Aorta (tissue), 5 donors: ENCODE results near the gene NEURL3. TPM values are rescaled to one million over a fixed set of nuclear protein-coding genes. Genes with fewer than 3 reads are reported as not detected.

Source experiments
- ATAC-seq: fragments of 200-7000 bp; cut with Tn5 transposase; one replicate; pipeline ENCODE4 v1.9.1; 2022; ENCODE audit warnings: moderate library complexity; ENCODE audit not compliant: low FRiP score
- DNase-seq, 2 donors: peaks; one replicate each; pipeline ENCODE4 v3.0.0-alpha.2; 2020
- H3K27ac ChIP-seq, 2 donors: one replicate each; pipeline ENCODE4 v1.5.1; 2013; ENCODE audit warnings: low read length in 2 of 2, mild to moderate bottlenecking in 2 of 2, moderate library complexity in 2 of 2, control low read depth in 1 of 2, inconsistent platforms in 1 of 2, low read depth in 1 of 2
- H3K27me3 ChIP-seq, 2 donors: one replicate each; pipeline ENCODE4 v1.6.1; 2013; ENCODE audit warnings: control low read depth in 1 of 2, low read length in 1 of 2, mild to moderate bottlenecking in 1 of 2, moderate library complexity in 1 of 2; ENCODE audit not compliant: insufficient read depth in 2 of 2, control insufficient read depth in 1 of 2
- H3K36me3 ChIP-seq, 2 donors: one replicate each; pipeline ENCODE4 v1.6.1; 2013; ENCODE audit warnings: control low read depth in 1 of 2, low read length in 1 of 2, mild to moderate bottlenecking in 1 of 2; ENCODE audit not compliant: insufficient read depth in 2 of 2, control insufficient read depth in 1 of 2
- H3K4me1 ChIP-seq, 2 donors: one replicate each; pipeline ENCODE4 v1.6.1; 2013; ENCODE audit warnings: low read length in 2 of 2, control low read depth in 1 of 2, mild to moderate bottlenecking in 1 of 2, moderate library complexity in 1 of 2; ENCODE audit not compliant: insufficient read depth in 2 of 2, control insufficient read depth in 1 of 2
- H3K4me3 ChIP-seq, 2 donors: one replicate each; pipeline ENCODE4 v1.5.1; 2013; ENCODE audit warnings: low read length in 2 of 2, control low read depth in 1 of 2, mild to moderate bottlenecking in 1 of 2
- H3K9me3 ChIP-seq: one replicate; pipeline ENCODE4 v1.6.1; 2013; ENCODE audit warnings: mild to moderate bottlenecking, low read length; ENCODE audit not compliant: control insufficient read depth
- WGBS, 2 donors: extraction: QIAGEN DNeasy Blood & Tissue Kit; methylation state at CpG; one replicate each; pipeline ENCODE4 v1.1.7; 2013; 5-methylcytosine and 5-hydroxymethylcytosine counted together
- intact Hi-C, 2 donors: fragments of 100-400 bp; cut with DNase I; formaldehyde crosslinking; loops; one replicate each; pipeline versions ENCODE4 v1.14.2 to v1.15.0; 2022
- polyA plus RNA-seq, 2 donors: library from polyadenylated mRNA; stranded (reverse); fragments of 200-250 nt; gene quantifications; one replicate each; pipeline ENCODE4 v1.2.3, GENCODE V29; 2013
- total RNA-seq, 2 donors: library from RNA; stranded (reverse); fragmentation: NEBNext Ultra II Directional; extraction: Animal tissue kit (Norgen Biotek cat#: 25700); gene quantifications; one replicate each; pipeline ENCODE4 v1.2.1, GENCODE V29; 2021
- donor health status: healthy with polysubstance abuse.
- donor health status: Bipolar disorder and iron deficiency.
- donor health status: DM: no; HTN: no; CAD: no.
- donor health status: DM: no; HTN: no; CAD: no.
- donor health status: DM: yes; HTN: yes; CAD: no.

NEURL3 gene
- total and polyA plus RNA-seq, 4 donors, result 0.33 to 0.75 TPM; not detected in 2

- H3K4me1 ChIP-seq, result no peaks in the 10 kb centered on the region
- no peaks in the 10 kb centered on the region for H3K27me3 ChIP-seq
- no peak for ATAC-seq
- no peak overlapping the region for H3K27ac ChIP-seq
- DNase-seq, result peak in 1 of 2 donors; percentile 9
- intact Hi-C loops, result no loop called here
- H3K4me3 ChIP-seq, result no peak overlapping the region
- H3K9me3 ChIP-seq, result no peaks in the 10 kb centered on the region
- H3K36me3 ChIP-seq, result no peaks in the 10 kb centered on the region
- 86% methylated on average over 4 of the region's 4 CpGs for WGBS, 2 donors
Observed at GRCh38 chr2:96520231-96520630, 15.1 kb upstream of the NEURL3 start.

GRCh38 chr2:96517079-96517478 is 11.9 kb upstream of the NEURL3 start:
- H3K27ac ChIP-seq, result no peak overlapping the region
- DNase-seq, result no peak
- intact Hi-C loops, result no loop called here
- 87 to 94% methylated on average over 1 of the region's 1 CpG for WGBS, 2 donors
- no peaks in the 10 kb centered on the region for H3K27me3 ChIP-seq
- H3K9me3 ChIP-seq, result no peaks in the 10 kb centered on the region
- H3K4me3 ChIP-seq, result no peak overlapping the region
- no peaks in the 10 kb centered on the region for H3K36me3 ChIP-seq
- no peaks in the 10 kb centered on the region for H3K4me1 ChIP-seq
- ATAC-seq, result no peak

GRCh38 chr2:96514521-96514920 is 9.4 kb upstream of the NEURL3 start:
- H3K27ac ChIP-seq, result no peak overlapping the region
- WGBS, 2 donors, result 90 to 93% methylated on average over 6 of the region's 6 CpGs
- ATAC-seq (no peak), DNase-seq (no peak)
- no peak overlapping the region for H3K4me3 ChIP-seq
- no peaks in the 10 kb centered on the region for H3K4me1 ChIP-seq
- no peaks in the 10 kb centered on the region for H3K36me3 ChIP-seq
- intact Hi-C loops, result no loop called here
- no peaks in the 10 kb centered on the region for H3K9me3 ChIP-seq
- no peaks in the 10 kb centered on the region for H3K27me3 ChIP-seq

- ATAC-seq (no peak), DNase-seq (no peak)
- H3K9me3 ChIP-seq, result no peaks in the 10 kb centered on the region
- H3K4me3 ChIP-seq, result no peak overlapping the region
- no peaks in the 10 kb centered on the region for H3K4me1 ChIP-seq
- no peaks in the 10 kb centered on the region for H3K36me3 ChIP-seq
- H3K27ac ChIP-seq, result no peak overlapping the region
- 80 to 92% methylated on average over 2 to 4 of the region's 4 CpGs for WGBS, 2 donors
- H3K27me3 ChIP-seq, result no peaks in the 10 kb centered on the region
- intact Hi-C loops, result no loop called here
Observed at GRCh38 chr2:96512341-96512740, 7.2 kb upstream of the NEURL3 start.

- WGBS, 2 donors, result 91 to 92% methylated on average over 4 of the region's 4 CpGs
- Histone ChIP-seq H3K4me1 (no peaks in the 10 kb centered on the region), H3K27ac (no peak overlapping the region), H3K36me3 (no peaks in the 10 kb centered on the region), H3K4me3 (no peak overlapping the region), H3K9me3 (no peaks in the 10 kb centered on the region), H3K27me3 (no peaks in the 10 kb centered on the region)
- DNase-seq, result no peak
- intact Hi-C loops, result no loop called here
- ATAC-seq, result no peak
Observed at GRCh38 chr2:96511851-96512250, 6.7 kb upstream of the NEURL3 start.

GRCh38 chr2:96510931-96511595 is 5.9 kb upstream of the NEURL3 start:
- 83 to 85% methylated on average over 6 of the region's 6 CpGs for WGBS, 2 donors
- intact Hi-C loops, result no loop called here
- no peak overlapping the region for H3K27ac ChIP-seq

GRCh38 chr2:96509847-96510230 is 4.7 kb upstream of the NEURL3 start:
- 49 to 50% methylated on average over 10 to 11 of the region's 11 CpGs for WGBS, 2 donors
- no peak for DNase-seq

More at GRCh38 chr2:96510931-96511595, 5.9 kb upstream of the NEURL3 start:
- no peaks in the 10 kb centered on the region for H3K27me3 ChIP-seq
- H3K9me3 ChIP-seq, result no peaks in the 10 kb centered on the region
- ATAC-seq (no peak), DNase-seq (no peak)
- no peaks in the 10 kb centered on the region for H3K36me3 ChIP-seq
- H3K4me3 ChIP-seq, result no peak overlapping the region
- H3K4me1 ChIP-seq, result no peaks in the 10 kb centered on the region

GRCh38 chr2:96509114-96509846 is 4.1 kb upstream of the NEURL3 start:
- Histone ChIP-seq H3K4me3 (no peak overlapping the region), H3K36me3 (no peaks in the 10 kb centered on the region), H3K4me1 (no peaks in the 10 kb centered on the region), H3K9me3 (no peaks in the 10 kb centered on the region), H3K27ac (no peak overlapping the region), H3K27me3 (no peaks in the 10 kb centered on the region)
- 14 to 16% methylated on average over 32 of the region's 32 CpGs for WGBS, 2 donors
- DNase-seq (peak; percentile 91 to 97), ATAC-seq (peak; percentile 94)
- intact Hi-C loops, result loop anchor here (1.0 to 10.0 kb wide), 9 partner anchors 38 to 514 kb away; partner anchors contain the start of genes SNRNP200 (in 2 of the 2), ANKRD36C (in 1 of the 2), ASTL (in 1 of the 2) and DUSP2 (in 1 of the 2)

More at GRCh38 chr2:96509847-96510230, 4.7 kb upstream of the NEURL3 start:
- no peak overlapping the region for H3K27ac ChIP-seq
- ATAC-seq, result no peak
- no peak overlapping the region for H3K4me3 ChIP-seq
- H3K27me3 ChIP-seq, result no peaks in the 10 kb centered on the region
- H3K36me3 ChIP-seq, result no peaks in the 10 kb centered on the region
- H3K4me1 ChIP-seq, result no peaks in the 10 kb centered on the region
- intact Hi-C loops, result loop anchor here (1.0 to 10.0 kb wide), 9 partner anchors 39 to 515 kb away; partner anchors contain the start of genes SNRNP200 (in 2 of the 2), ANKRD36C (in 1 of the 2), ASTL (in 1 of the 2) and DUSP2 (in 1 of the 2)
- H3K9me3 ChIP-seq, result no peaks in the 10 kb centered on the region
